ENCODE measurements around the gene ZFR. TPM values are rescaled to one million over a fixed set of nuclear protein-coding genes. Genes with fewer than 3 reads are reported as not detected.
"Not testable (repeated sequence)": the region's sequence is repeated elsewhere in the genome, so short reads cannot be mapped to it uniquely, and the experiment has no call there.

Gene ZFR
- total RNA-seq, 1 donor from 2014 or later, result 89.8 TPM

DNA sequence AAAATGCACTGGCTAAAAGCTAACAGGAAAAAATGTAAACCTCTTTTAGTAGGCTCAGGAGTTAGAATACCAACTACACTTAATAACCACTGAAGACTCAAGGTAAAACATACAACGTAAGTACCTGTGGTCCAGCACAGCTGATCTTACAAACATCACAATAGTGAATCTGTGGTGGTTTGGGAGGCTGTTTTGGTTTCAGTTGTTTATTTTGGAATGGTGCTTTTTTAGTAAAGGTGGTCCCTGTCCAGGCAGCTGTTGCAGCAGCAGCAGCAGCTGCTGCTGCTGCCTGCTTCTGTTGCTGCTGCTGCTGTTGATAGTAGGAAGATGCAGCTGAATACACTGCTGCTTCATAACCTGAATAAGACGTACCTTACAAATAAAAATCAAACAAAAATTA lies 37.9 kb downstream of the ZFR start:
- no peaks in the 10 kb centered on the region for H3K27me3 Mint-ChIP-seq (ENCODE audit: low read depth)
- no peak for DNase-seq (ENCODE audit: low read depth, low spot score)
- no peaks in the 10 kb centered on the region for H3K9me3 Mint-ChIP-seq
- H3K4me1 Mint-ChIP-seq, result no peaks in the 10 kb centered on the region
- H3K27ac Mint-ChIP-seq (ENCODE audit: unreplicated experiment), result no peak overlapping the region
- TF ChIP-seq, protein P1, sequence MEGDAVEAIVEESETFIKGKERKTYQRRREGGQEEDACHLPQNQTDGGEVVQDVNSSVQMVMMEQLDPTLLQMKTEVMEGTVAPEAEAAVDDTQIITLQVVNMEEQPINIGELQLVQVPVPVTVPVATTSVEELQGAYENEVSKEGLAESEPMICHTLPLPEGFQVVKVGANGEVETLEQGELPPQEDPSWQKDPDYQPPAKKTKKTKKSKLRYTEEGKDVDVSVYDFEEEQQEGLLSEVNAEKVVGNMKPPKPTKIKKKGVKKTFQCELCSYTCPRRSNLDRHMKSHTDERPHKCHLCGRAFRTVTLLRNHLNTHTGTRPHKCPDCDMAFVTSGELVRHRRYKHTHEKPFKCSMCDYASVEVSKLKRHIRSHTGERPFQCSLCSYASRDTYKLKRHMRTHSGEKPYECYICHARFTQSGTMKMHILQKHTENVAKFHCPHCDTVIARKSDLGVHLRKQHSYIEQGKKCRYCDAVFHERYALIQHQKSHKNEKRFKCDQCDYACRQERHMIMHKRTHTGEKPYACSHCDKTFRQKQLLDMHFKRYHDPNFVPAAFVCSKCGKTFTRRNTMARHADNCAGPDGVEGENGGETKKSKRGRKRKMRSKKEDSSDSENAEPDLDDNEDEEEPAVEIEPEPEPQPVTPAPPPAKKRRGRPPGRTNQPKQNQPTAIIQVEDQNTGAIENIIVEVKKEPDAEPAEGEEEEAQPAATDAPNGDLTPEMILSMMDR (conservative IDR thresholded peaks at IDR 0.05), result no peak
- H3K36me3 Mint-ChIP-seq (ENCODE audit: low read depth), result peaks cover 12% of the 10 kb centered on the region
- no peak overlapping the region for H3K4me3 Mint-ChIP-seq

DNA sequence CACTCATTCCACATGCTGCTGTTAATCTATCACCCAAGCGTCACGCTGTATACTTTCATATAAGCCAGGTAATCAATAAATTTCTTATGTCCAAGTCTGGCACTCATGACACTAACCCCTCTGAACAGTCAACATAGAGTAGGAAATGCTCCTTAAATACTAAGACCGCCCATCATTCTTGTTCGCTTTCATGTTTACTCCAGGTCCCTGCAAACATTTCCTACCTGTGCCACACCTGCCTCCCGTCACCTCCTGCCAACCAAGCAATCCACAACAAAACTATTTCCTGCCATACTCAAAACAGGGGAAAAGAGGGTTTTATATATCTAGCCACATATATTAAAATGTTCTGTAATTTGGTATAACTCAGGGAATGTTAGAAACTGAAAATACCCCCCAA lies 39.0 kb downstream of the ZFR start:
- Mint-ChIP-seq H3K9me3 (no peaks in the 10 kb centered on the region), H3K36me3 (ENCODE audit: low read depth) (peaks cover 13% of the 10 kb centered on the region), H3K27ac (ENCODE audit: unreplicated experiment) (no peak overlapping the region), H3K27me3 (ENCODE audit: low read depth) (no peaks in the 10 kb centered on the region), H3K4me1 (no peaks in the 10 kb centered on the region), H3K4me3 (no peak overlapping the region)
- no peak for DNase-seq (ENCODE audit: low read depth, low spot score)
- TF ChIP-seq, protein P1 (conservative IDR thresholded peaks at IDR 0.05), result no peak

DNA sequence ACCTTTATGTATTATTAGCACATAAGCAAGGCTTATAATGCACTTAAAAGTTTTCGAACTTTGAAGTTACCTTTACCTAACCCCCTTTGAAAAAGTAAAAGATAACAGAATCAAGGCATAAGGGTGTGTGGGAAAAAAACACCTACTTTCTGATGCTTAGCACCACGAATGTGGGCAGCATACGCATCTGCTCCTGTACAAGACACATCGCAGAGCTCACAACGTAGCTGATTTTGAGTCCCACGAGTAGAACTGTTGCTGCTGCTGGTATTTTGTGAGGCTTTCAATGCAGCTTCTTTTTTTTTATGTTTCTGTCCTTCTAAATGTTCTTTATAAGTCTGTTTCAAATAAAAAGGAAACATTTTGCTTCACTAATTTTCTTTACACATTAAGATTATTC lies 40.8 kb downstream of the ZFR start:
- TF ChIP-seq, protein P1 (conservative IDR thresholded peaks at IDR 0.05), result no peak

DNA sequence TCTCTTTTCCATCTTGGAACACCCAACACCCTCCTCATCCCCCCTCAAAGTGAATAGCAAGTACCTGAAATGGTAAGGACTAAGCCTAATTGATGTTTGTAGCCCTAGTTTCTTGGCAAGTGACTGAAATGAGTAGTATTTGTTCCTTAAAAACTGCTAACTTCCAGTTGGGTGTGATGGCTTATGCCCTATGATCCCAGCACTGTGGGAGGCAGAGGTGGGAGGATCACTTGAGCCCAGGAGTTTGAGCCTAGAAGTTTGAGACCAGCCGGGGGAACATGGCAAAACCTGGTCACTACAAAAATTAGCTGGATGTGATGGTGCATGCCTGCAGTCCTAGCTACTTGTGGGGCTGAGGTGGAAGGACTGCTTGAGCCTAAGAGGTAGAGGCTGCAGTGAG lies 44.1 kb downstream of the ZFR start:
- DNase-seq (ENCODE audit: low read depth, low spot score), result no peak
- Mint-ChIP-seq H3K36me3 (ENCODE audit: low read depth) (peaks cover 27% of the 10 kb centered on the region), H3K27me3 (ENCODE audit: low read depth) (no peaks in the 10 kb centered on the region), H3K4me3 (no peak overlapping the region), H3K4me1 (no peaks in the 10 kb centered on the region), H3K27ac (ENCODE audit: unreplicated experiment) (no peak overlapping the region), H3K9me3 (no peaks in the 10 kb centered on the region)
- TF ChIP-seq, protein P1 (conservative IDR thresholded peaks at IDR 0.05), result no peak

More for the DNA sequence above, 40.8 kb downstream of the ZFR start:
- DNase-seq (ENCODE audit: low read depth, low spot score), result no peak
- Mint-ChIP-seq H3K4me1 (no peaks in the 10 kb centered on the region), H3K36me3 (ENCODE audit: low read depth) (peaks cover 20% of the 10 kb centered on the region), H3K27ac (ENCODE audit: unreplicated experiment) (no peak overlapping the region), H3K27me3 (ENCODE audit: low read depth) (no peaks in the 10 kb centered on the region), H3K9me3 (no peaks in the 10 kb centered on the region), H3K4me3 (no peak overlapping the region)

DNA sequence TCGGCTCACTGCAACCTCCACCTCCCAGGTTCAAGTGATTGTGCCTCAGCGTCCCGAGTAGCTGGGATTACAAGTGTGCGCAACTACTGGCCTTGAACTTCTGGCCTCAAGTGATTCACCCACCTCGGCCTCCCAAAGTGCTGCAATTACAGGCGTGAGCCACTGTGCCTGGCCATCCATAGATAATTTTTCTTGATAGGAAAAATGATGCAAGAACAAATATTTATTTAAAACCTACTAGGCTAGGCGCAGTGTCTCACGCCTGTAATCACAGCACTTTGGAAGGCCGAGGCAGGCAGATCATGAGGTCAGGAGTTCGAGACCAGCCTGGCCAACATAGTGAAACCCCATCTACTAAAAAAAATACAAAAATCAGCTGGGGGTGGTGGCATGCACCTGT lies 45.8 kb downstream of the ZFR start:
- H3K9me3 Mint-ChIP-seq; H3K27me3 Mint-ChIP-seq (ENCODE audit: low read depth); H3K27ac Mint-ChIP-seq (ENCODE audit: unreplicated experiment); DNase-seq (ENCODE audit: low read depth, low spot score); H3K4me3 Mint-ChIP-seq; H3K4me1 Mint-ChIP-seq: not testable (repeated sequence)
- H3K36me3 Mint-ChIP-seq (ENCODE audit: low read depth), result peaks cover 28% of the 10 kb centered on the region

DNA sequence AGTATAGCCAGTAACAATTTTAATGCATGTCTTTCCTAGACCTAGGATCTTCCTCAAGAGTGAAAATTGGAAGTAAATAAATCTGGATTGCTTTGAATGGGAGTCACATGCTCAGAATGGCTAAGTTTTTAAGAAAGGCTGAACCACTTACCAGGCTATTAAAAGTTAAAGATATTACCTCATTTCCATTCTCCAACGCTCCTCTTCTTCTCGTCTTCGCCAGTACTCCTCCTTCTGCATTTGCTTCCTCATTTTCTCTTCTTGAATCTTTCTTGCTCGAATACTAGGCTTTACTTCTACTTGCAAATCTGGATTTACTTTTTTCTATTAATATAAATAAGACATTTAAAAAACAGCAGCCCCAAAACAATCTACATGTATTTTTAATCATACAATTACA lies 49.6 kb downstream of the ZFR start:
- TF ChIP-seq, protein P1 (conservative IDR thresholded peaks at IDR 0.05), result no peak
- H3K36me3 Mint-ChIP-seq (ENCODE audit: low read depth), result peaks cover 29% of the 10 kb centered on the region

More for the DNA sequence above, 49.6 kb downstream of the ZFR start:
- H3K4me1 Mint-ChIP-seq, result no peaks in the 10 kb centered on the region
- H3K27ac Mint-ChIP-seq (ENCODE audit: unreplicated experiment), result no peak overlapping the region
- H3K4me3 Mint-ChIP-seq, result no peak overlapping the region
- H3K9me3 Mint-ChIP-seq, result no peaks in the 10 kb centered on the region
- H3K27me3 Mint-ChIP-seq (ENCODE audit: low read depth), result no peaks in the 10 kb centered on the region
- no peak for DNase-seq (ENCODE audit: low read depth, low spot score)

All from neural crest cell (in vitro differentiated cells).